Bronchial epithelial cell (primary cell): Measurements from ENCODE around the gene HACD2. TPM values are rescaled to one million over a fixed set of nuclear protein-coding genes. Genes with fewer than 3 reads are reported as not detected.

Experiments used
- DNase-seq: peaks from one replicate; pipeline ENCODE4 v3.0.0-alpha.2; 2010; ENCODE audit warnings: low read depth
- FAIRE-seq: peaks from 2 replicates; lab custom pipeline; 2011; peaks lifted over from hg19 to GRCh38; lab: Jason Lieb, UNC
- H3K27me3 ChIP-seq: 2 replicates; pipeline ENCODE4 v1.5.1; 2011; ENCODE audit warnings: low read length; ENCODE audit not compliant: control insufficient read depth, insufficient read depth
- H3K36me3 ChIP-seq: 2 replicates; pipeline ENCODE4 v1.5.1; 2011; ENCODE audit warnings: low read length; ENCODE audit not compliant: control insufficient read depth, insufficient read depth
- H3K4me3 ChIP-seq: 2 replicates; pipeline ENCODE4 v1.5.1; 2011; ENCODE audit warnings: mild to moderate bottlenecking, low read depth, low read length, control low read depth
- total RNA-seq: library from RNA; depleted of rRNA; stranded (reverse); fragments of >200 nt; gene quantifications from 2 replicates; pipeline ENCODE4 v1.2.1, GENCODE V29; 2014
- TF ChIP-seq, protein P1 (sequence below): IDR thresholded peaks from 2 replicates; pipeline ENCODE4 v1.5.1; 2011; ENCODE audit warnings: mild to moderate bottlenecking, moderate library complexity, low read length, control low read depth, inconsistent platforms; ENCODE audit not compliant: insufficient read depth, severe bottlenecking

Gene HACD2
- total RNA-seq, 1 donor from 2014 or later: 46.6 TPM

DNA sequence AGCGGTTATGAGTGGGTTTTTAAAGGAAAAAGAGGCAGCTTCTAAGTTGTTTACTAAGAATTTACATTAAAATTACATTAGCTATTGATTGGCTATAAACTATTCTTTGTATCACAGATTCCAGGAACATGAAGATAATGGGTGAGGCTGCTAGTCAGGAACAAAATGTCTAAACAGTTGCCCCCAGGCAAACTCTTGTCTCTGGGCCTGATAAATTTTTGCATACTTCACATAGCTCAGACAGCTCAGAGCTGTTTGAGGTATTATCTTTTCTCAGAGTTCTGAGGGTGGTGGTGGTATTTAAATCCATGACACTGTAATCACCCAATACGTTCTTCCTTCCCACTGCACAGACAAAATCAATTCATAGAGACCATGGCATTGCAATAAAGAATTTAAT lies 2.1 kb upstream of the HACD2 start:
- FAIRE-seq: no peak
- TF ChIP-seq, protein P1, sequence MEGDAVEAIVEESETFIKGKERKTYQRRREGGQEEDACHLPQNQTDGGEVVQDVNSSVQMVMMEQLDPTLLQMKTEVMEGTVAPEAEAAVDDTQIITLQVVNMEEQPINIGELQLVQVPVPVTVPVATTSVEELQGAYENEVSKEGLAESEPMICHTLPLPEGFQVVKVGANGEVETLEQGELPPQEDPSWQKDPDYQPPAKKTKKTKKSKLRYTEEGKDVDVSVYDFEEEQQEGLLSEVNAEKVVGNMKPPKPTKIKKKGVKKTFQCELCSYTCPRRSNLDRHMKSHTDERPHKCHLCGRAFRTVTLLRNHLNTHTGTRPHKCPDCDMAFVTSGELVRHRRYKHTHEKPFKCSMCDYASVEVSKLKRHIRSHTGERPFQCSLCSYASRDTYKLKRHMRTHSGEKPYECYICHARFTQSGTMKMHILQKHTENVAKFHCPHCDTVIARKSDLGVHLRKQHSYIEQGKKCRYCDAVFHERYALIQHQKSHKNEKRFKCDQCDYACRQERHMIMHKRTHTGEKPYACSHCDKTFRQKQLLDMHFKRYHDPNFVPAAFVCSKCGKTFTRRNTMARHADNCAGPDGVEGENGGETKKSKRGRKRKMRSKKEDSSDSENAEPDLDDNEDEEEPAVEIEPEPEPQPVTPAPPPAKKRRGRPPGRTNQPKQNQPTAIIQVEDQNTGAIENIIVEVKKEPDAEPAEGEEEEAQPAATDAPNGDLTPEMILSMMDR: no peak
- Histone ChIP-seq H3K36me3 (peaks cover 2% of the 10 kb centered on the region), H3K27me3 (no peaks in the 10 kb centered on the region), H3K4me3 (no peak overlapping the region)
- peak; percentile 67 for DNase-seq

GRCh38 chr3:123586131-123586530 lies 1.3 kb upstream of the HACD2 start:
- DNase-seq (peak; percentile 69), FAIRE-seq (no peak)
- Histone ChIP-seq H3K4me3 (peak overlapping the region; percentile 66), H3K27me3 (no peaks in the 10 kb centered on the region), H3K36me3 (peaks cover 4% of the 10 kb centered on the region)
- TF ChIP-seq, protein P1: no peak

DNA sequence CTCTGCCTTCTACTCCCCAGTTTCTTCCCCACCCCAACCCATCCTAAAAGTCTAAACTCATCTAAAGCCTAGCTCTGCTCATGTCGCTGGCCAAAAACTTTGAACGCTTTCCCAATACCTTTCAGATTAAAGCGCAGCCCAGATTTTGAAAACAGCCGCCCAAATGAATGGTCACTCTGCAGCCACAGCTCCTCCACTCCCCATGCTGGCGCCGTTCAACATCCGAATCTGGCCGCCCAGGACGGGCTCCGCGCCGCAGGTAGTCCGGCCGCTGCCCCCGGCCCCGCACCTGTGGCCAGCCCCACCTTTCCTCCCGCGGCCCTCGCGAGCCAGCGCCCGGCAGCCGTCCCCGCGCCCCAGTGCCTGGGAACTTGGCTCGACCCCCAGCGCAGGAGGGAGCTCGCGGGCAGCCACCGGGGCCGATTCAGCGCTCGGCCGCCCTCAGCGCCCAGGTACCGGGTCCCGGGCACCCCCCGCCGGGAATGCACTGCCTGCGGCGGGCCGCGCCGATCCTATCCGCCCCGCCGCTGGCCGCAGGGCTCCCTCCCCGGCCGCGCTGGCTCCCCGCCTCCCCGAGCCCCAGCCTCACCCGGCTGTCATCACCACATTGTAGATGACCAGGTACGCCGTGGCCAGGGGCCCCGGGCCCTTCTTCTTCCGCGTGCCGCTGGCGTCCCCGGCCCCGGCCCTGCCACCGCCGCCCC lies 417 bp downstream of the HACD2 start:
- DNase-seq (no peak), FAIRE-seq (no peak)
- Histone ChIP-seq H3K27me3 (no peaks in the 10 kb centered on the region), H3K4me3 (peak overlapping the region; percentile 66), H3K36me3 (peaks cover 3% of the 10 kb centered on the region)
- TF ChIP-seq, protein P1: peak; percentile 6

DNA sequence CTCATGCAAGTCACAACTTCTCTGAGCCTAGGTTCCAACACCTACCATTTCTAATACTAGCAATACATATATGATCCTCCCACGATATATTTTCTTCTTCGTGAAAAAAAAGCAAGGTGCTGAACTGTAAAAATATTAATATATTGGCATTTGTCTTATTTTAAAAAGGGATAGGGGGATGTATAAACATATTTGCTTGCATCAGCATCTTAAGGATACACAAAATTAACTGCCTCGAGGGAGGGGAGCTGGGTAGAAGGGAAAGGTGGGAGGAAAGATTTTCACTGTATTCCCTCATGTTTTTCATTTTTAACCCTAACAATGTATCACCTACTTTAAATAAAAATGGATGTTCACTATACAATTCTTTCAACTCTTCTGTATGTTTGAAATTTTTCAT lies 1.3 kb downstream of the HACD2 start:
- H3K36me3 ChIP-seq: peaks cover 5% of the 10 kb centered on the region
- TF ChIP-seq, protein P1: no peak
- DNase-seq (no peak), FAIRE-seq (no peak)
- no peaks in the 10 kb centered on the region for H3K27me3 ChIP-seq
- peak overlapping the region; percentile 66 for H3K4me3 ChIP-seq

DNA sequence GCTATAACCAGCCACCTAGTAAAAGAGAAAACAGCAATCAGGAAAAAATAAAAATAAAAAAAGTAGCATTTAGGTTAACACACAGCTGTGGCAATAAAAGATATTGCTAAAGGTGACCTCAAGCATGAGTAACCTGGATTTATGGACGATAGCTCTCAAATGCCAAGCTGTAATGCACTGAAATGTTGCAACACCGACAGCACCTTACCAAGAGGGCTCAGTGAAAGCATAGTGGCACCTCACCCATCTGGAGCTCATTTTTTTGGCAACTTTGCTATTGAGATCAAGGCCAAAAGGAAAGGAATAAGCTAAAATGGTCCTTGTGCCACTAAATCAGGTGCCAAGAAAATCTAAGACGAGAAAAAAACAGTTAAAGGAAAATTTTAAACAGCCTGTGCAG lies 2.5 kb downstream of the HACD2 start:
- peaks cover 8% of the 10 kb centered on the region for H3K36me3 ChIP-seq
- FAIRE-seq (peak; percentile 13), DNase-seq (peak; percentile 55)
- H3K4me3 ChIP-seq: no peak overlapping the region
- TF ChIP-seq, protein P1: no peak
- H3K27me3 ChIP-seq: no peaks in the 10 kb centered on the region

GRCh38 chr3:123576122-123576521 lies 8.7 kb downstream of the HACD2 start:
- no peak for FAIRE-seq
- TF ChIP-seq, protein P1: no peak
- Histone ChIP-seq H3K4me3 (no peak overlapping the region), H3K27me3 (no peaks in the 10 kb centered on the region), H3K36me3 (peaks cover 10% of the 10 kb centered on the region)
- DNase-seq: peak; percentile 29
